DMS53 (cell line): ENCODE data around the gene NME7.
"Not testable (repeated sequence)": the region's sequence is repeated elsewhere in the genome, so short reads cannot be mapped to it uniquely, and the experiment has no call there.

ENCODE experiments used
- DNase-seq: peaks from one replicate; lab custom pipeline; 2025; lab: John Stamatoyannopoulos, UW

Gene NME7

DNA sequence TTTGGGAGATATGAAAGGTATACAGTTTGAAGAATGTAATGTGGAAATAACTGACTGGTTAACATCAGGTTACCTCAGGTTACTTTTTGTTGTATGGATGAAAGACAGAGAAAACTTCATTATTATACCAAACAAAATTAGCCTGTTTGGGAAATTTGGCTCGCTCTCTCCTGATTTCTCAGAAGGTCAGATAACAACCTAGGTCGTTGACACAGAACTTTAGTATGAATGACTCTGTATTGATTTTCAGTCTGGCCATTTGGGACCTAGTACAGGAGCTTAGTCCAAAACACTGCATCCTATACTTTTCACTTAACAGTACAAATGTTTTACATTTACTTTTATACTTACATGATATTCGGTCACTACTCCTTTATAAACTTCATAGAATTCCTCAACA, 132.8 kb downstream of the NME7 start:
- no peak for DNase-seq

DNA sequence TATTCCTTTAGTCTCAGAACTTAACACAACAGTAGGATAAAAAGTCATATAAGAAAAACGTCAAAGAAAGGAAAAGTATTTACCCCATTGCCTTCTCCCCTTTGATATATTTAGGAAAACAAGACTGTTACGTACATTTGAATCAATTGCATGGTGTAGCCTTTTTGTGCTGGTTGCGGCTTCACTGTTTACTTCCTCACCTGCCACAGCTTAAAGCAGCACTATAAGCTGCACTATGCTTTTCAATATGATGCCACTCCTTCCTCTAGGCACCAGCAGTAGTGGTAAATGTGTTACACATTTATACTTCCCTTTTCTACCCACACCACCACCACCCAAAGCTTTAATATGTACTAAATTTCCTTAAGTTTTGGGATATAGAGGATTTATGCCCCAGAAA, 150.0 kb downstream of the NME7 start:
- DNase-seq, result no peak

DNA sequence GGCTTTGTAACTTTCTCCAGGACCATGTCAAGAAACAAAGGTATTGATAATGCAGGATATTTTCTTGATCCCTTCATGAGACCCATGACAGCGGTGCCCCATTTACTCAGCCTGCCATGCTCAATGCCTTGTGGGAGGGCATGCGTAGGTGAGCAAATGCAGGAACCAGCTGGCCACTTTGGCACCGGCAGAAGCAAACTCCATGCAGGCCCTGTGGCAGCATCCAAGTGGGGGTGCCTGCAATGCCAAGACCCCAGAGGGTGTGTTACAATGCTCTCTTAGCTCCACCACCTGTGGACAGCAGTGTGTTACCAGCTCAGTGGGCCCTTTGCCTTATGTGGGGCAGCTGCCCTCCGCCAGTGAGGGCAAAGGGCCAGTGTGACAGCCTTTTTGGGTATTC, 153.0 kb downstream of the NME7 start:
- DNase-seq, result no peak

DNA sequence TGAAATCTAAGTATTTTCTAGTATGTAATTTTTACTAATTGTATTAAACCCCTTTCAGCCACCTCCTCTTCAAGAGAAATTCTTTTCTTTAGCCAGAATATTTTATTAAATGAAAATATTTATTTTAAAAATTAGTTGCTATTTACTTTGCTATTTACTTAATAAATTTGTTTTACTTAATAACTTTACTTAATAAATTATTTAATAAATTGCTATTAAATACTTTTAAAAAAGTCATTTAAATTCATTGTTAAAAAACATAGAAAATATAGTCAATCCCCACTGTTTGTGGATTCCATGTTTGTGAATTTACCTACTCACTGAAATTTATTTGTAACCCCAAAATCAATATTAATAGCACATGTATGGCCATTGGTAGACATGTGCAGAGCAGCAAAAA, 155.5 kb downstream of the NME7 start:
- DNase-seq, result no peak

DNA sequence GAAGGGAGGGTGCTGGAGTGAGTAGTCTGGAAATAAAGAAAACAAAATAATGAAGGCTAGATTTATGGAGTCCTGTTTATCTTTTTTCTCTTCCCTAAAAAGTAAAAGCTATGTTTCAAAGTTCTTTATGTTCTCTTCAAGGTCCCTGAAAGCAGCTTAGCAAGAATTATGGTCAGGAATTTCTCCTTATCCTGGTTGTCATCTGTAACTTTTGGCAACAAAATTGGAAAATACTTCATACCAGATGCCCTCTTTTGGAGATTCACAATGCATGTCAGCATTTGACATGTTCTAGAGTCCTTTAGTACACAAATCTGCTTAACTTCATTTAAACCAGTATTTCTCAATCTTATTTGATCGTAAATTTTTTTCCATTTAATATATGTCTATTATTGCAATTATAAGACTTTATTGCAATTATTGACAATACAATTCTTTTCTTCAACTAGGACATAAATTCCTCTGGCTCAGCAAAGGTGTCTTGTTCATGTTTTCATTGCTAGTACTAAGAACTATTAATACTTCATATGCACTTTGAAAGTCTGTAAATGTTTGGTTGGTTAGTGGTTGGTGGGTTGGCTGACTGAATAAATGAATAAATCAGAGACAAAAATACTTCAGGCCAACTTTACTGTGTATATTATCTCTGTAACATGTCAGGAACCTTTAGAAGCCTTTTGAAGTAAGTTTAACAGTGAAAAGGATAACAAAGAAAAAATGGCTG, 159.6 kb downstream of the NME7 start:
- no peak for DNase-seq

DNA sequence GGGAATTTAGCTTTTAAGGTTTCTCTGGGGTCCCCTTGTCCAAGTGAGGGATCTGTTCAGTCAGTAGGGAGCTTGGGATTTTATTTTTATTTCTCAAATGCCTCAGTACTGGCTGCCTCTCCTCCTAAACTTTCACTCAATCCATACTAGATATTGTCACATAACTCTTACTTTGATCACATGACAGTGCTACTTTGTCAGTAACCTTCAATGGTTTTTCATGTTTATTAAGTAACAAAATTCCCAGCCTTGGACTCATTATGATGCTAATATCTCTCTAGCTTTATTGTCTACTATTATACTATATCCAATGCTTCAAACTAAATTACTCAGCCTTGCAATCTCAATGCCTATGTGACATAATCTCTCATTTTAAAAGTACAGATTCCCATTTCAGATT, 163.4 kb downstream of the NME7 start:
- no peak for DNase-seq

DNA sequence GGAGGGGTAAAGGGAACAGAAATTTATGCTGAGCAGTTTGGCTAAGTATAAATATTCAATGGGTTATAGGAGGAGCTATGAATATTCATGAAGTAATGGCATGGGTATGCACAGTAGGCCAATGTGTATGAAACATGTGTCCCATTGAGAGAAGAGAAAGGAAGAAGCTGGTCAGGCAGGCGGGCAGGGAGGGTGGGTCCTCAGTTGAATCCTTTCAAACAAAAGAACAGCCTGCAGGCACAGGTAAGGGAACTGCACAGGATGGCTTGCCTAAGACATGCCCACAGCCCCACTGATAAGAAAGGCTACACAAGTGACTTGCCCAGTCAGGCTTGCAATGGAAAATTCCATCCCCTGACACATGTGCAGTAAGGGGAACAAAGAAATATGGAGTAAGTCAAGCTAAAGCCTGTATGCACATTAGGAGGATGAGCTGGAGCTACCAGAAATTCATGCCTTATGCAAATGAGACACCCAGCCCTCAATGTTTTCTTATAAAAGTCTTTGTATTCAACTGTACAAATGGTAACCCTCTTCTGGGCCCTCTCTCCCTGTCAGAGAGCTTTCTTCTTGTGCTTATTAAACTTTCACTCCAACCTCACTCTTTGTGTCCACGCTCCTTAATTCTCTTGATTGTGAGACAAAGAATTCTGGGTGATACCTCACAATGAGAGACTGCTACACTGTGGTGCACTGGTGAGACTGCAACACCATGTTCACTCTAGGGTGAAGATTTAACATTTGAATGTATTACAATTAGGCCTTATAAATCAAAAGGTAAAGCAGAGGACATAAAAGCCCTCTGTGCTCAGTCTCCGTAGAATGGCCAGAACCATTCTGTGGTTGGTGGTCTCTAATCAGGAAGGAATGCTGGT, 164.6 kb downstream of the NME7 start:
- DNase-seq, result no peak

DNA sequence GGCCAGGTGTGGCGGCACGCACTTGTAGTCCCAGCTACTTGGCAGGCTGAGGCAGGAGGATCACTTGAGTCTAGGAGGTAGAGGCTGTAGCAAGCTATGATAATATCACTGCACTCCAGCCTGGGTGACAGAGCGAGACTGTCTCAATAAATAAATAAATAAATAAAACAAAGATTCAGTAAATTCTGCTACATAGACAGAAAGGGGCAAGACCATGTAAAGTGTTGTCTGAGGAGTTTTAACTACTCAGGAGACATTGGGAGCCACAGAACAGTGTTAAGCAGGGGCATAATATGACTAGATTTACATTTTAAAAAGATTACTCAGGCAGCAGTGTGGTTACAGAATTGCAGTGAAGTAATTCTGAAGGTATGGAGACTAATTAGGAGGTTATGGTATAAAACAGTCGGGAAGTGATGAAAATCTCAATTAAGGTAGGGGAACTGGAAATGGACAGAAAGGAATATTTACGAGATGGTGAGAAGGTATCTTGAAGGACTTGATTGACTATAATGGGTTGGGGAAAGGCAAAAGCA, 166.4 kb downstream of the NME7 start:
- DNase-seq, result no peak

DNA sequence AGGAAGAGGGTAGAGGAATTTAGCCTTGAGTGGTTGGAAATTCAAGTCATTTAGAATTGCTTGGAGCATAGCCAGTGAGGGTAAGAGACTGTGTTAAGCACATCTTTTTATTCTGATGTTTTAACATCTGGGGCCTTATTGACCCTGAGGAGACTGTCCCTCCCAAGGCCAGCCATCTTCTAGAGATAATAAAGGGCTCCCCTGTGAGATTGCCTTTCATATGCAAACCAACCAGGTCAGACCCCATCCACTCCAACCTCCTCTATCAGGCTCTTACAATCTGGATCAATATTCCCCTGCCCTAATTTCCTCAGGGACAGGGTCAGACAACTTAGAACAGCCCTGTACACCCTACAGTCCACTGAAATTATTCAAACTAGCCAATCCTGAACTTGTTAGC, 167.3 kb downstream of the NME7 start:
- no peak for DNase-seq

DNA sequence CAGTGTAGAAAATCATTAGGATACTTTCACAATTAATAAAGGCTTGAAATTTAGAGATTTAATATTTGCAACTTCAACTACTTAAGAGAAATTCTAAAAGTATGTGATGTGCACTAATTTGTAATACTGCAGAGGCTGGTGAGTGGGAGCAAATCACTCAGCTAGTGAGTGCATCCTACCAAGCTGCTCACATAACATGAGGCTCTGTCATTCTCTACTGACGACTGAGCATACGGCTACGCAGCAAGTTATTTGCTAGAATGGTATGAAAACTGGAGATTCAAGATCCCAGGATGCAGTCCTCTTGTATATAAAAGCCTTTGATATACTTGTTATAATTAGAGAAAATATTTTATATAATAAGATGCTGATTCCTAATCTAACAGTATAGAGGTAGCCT, 171.0 kb downstream of the NME7 start:
- no peak for DNase-seq

DNA sequence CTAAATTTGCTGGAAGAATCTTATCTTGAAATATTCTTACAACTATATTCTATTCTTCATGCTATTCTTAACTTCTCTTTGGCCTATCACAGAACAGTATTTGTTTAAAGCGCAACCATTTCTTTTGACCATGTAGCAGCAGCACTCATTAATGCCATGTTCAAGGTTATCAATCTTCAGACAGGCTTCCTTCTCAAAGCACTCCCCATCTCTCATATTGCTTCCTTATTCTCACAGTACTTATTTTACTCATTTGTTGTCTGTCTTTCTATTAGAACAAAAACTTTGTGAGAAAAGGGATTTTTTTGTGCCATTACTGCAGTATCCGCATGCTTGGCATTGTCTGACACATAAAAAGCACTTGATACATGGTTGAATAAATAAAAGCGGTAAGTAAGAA, 171.4 kb downstream of the NME7 start:
- no peak for DNase-seq

DNA sequence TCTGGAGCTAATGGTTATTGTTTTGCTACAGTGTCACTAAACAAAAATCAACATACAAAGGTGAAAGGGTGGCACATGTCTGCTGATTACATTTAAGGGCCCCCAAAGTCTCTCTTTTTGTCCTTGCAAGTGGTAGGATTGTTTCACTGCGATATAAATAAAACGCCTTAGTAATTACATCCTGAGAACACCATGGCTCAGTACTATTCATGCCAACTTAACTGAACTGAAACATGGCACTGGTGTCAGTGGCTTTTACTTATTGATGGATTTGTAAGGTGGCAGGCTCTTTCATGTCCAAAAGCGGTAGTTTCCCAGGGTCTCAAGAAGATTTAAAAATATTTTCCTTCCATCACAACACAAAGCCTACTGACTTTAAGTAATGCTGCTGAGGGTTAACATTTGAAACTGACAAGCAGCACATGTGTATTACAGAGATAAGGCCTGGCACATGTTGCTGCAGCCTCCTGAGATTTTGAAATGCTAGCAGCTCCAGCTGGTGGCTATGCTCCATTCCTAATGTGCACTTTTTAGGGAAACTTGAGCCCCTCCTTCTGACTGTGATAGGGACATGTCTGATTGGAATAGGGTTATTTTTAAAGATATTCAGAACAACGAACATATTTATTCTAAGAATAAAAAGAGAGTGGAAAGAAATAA, 174.3 kb downstream of the NME7 start:
- DNase-seq, result no peak

DNA sequence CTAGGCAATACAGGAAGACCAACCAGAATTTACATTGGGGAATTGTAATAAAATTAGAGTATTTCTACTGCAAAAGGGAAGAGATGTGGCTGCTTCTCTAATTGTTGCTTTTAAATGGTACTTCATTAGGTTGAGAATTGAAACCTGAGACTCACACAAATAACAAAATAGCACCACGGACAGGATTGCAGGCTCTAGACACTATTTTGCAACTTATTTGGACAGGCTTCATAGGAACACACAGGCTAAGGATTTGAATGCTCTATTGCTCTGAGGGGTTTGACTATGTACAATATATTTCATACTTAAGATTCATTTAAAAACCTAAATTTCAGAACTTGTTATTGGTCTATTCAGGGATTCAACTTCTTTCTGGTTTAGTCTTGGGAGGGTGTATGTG, 181.5 kb downstream of the NME7 start:
- peak; percentile 10 for DNase-seq

DNA sequence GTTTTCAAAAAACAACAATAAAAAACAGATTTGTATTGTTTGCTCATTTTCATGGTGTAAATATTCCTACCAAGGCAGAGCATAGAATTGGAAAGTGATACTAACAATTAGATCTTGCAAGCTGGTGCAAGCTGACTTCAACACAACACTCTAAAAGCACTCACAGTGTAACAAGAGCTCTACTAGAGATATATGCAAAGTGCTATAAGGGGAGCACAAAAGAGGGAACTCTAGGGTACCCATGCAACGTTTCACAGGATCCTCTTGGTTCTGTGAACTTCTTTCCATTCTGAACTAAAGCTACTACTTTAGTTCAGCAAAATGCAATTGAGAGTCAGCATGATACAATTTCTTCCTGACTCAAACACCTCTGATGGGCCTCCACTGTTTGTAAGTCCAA, 182.8 kb downstream of the NME7 start:
- DNase-seq, result no peak

DNA sequence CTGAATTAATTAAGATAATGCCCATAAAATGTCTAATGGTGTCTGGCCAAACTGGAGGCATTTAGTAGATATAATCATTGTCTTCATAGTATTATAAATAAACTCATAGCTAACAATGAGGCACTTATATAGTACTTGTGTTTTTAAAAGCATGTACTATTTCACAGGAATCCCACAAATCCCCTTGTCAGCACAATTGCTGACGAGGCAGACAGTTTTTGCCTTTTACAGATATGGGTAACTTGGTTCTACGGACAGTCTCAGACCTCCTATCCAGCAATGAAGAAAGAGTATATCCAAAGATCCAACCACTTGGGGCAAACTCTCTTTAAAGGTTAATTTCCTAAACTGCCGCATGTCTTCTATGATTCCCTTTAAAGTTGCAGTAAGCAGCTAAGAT, 187.4 kb downstream of the NME7 start:
- no peak for DNase-seq

DNA sequence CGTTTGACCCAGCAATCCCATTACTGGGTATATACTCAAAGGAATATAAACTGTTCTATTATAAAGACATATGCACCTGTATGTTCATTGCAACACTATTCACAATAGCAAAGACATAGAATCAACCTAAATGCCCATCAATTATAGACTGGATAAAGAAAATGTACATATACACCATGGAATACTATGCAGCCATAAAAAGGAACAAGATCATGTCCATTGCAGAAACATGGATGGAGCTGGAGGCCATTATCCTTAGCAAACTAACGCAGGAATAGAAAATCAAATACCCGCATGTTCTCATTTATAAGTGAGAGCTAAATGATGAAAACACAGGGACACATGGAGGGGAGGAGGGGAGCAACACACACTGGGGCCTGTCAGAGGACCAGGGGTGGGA, 188.2 kb downstream of the NME7 start:
- DNase-seq, result not testable (repeated sequence)

DNA sequence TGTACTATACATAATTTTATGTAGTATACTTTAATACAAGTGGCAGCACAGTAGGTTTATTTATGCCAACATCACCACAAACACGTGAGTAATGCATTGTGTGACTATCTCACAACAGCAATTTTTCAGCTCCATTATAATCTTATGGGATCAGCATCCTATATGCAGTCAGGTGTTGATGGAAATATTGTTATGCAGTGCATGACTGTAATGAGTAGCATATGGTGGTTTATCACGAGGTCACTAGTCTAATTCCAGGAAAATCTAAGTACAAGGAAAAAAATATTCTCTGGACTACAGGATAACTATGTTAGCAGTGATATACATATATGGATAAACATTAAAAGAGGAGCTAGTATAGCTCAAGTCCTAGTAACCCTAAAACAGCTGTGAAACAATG, 192.1 kb downstream of the NME7 start:
- no peak for DNase-seq

DNA sequence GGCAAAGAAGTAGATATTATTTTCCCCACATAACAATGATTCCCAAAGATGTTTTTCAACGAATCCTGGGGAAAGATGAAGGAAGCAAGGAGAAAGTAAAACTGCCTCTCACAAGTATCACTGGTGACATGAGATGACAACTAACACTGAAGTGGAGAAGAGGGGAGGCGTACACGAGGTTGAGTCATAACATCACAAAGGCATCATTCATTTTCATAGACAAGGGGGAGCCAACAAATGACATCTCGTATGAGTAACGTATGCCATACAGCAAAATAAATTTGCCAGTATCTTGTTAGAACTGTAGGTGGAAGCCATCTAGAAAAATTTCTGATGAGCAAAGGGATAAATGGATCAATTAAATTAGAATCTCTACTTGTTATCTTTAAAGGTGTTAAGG, 204.5 kb downstream of the NME7 start:
- DNase-seq, result peak; percentile 56

DNA sequence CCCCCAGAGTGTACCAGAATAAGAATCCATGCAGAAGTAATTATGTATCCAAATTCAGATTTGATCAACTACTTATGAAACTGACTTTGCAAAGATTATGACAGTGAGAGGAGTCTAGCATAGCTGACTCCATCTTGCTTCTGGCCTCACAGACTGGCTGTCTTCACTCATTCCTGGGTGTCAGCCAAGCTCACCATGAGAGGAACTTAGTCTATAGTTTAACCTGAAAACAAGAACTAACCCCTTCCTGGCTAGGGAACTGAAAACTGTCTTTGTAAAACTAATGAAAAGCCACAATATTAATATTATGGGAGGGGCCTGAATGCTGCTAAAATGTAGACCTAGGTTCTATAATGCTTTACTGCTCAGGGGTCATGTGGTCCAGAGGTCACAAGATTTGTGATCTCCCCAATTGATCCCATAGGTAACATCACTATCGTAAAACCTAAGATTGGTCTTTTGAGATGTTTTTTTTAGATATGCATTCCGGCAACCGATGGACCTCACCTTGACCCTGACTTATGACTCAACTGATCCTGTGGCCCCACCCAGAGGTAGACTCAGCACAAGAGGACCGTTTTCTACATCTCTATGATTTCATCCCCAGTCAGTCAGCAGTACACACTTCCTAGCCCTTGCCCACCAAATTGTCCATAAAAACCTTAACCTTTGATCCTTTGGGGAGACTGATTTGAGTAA, 206.0 kb downstream of the NME7 start:
- DNase-seq, result no peak

DNA sequence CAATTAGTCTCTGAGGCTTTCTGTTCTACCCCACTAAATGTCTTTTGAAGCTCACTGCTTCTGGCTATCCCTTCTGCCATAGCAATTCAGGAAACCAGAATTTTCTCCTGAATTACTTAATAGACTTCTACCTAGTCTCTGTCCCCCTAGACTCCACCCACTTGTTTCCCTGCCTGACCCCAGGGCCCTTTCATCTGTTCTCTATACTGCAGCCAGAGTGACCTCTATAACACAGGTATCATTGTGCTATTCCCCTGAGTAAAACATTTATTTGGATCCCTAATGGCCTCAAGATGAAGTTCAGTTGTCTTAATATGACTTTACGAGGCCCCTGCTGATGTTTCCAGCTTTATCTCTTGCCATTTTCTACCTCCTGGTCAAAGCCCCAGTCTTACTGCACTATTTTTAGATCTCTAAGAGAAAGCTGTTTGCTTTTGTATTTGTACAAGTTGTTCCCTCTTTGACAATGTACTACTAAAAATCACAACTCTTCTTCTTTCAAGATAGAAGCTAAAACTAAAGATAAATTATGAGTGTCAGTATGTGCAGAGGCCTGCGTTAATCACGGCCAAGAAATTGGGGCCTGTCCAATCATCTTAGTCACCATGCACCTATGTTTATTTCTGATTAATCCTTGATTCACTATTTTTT, 206.6 kb downstream of the NME7 start:
- no peak for DNase-seq

DNA sequence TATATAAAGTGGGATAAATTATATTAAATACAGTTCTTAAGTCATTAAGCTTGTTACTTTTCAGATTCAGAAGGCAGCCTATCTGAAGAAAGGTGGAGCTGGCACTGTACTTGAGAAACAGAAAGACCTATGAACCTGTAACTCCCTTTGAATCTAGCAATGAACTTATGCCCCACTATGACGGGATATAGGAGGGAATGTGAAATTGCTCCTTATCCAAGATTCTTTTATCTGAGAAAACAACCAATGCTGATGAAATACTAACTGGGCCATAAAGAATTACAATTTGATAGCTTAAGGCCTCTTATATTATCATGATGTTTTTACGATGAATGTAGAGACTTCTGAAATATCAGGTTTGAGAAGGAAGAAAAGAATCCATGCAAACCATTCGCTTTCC, 211.0 kb downstream of the NME7 start:
- no peak for DNase-seq

DNA sequence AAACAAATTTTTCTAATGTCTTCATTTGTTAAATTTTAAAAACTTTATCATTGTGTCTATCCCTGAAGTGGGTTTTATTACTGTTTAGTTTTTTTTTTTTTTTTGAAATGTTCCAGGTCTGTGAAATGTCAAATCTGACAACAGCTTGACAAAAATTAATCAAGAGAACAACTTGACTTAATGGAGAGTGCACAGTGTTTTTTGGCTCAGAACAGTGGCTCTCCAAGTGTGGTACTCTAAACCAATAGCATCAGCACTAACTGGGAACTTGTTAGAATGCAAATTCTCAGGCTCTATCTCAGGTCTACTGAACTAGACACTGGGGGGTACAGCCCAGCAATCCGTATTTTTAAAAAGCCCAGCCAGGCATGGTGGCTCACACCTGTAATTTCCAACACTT, 211.9 kb downstream of the NME7 start:
- DNase-seq, result no peak
